A172 (cell line): Measurements from ENCODE around the gene FXR2. TPM values are rescaled to one million over a fixed set of nuclear protein-coding genes. Genes with fewer than 3 reads are reported as not detected.
"Not testable (repeated sequence)": the region's sequence is repeated elsewhere in the genome, so short reads cannot be mapped to it uniquely, and the experiment has no call there.

Source experiments
- DNase-seq: peaks from one replicate; pipeline ENCODE4 v3.0.0-alpha.2; 2015; ENCODE audit warnings: low spot score
- total RNA-seq: library from RNA; depleted of rRNA; stranded (reverse); fragments of >200 nt; shearing (Covaris generic); gene quantifications from 2 replicates; pipeline ENCODE4 v1.2.3, GENCODE V29; 2014; rRNA removed

The FXR2 gene
- 61.1 and 76.5 TPM in 2 replicates for total RNA-seq

DNA sequence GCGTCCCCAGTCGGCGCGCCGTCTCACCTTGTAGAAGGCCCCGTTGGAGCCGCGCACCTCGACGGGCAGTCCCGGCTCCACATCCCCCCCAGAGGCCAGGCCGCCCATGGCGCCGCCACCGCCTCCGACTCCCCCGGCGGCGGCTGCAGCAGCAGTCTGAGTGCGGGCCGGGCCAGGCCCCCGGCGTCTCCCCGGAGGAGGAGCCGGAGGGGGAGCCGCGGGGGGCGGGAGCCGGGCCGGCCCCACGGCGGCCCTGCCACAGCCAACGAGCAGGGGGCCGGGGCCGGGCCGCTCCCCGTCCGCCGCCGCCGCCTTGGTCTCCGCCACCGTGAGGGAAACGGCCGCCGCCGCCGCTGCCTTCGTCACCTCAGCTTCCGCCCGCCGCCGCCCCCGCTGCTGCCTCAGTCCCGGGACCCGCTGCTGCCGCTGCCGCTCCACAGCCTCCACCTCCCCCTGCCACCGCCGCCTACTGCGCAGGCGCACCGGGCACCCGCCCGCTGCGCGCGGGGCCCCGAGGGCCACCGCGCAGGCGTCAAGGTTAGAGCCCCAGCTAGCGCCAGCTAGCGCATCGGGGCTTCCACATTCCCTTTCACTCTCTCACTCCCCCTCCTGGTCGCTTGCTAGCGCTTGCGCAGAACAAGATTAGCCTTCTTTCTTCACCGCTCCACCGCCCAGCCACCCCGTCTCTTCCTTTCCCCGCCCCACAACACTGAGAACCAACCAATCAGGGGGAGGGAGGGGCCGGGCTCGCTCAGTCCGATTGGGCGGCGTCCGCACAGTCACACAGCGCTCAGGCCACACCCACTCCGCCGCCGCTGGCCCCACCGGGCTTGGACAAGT is at the start of gene FXR2:
Gene FXR2 (minus strand): TSS at position 473 of the 840 bp plus-strand sequence. CDS start 365 bp downstream, at position 108.
- DNase-seq: peak; percentile 100

DNA sequence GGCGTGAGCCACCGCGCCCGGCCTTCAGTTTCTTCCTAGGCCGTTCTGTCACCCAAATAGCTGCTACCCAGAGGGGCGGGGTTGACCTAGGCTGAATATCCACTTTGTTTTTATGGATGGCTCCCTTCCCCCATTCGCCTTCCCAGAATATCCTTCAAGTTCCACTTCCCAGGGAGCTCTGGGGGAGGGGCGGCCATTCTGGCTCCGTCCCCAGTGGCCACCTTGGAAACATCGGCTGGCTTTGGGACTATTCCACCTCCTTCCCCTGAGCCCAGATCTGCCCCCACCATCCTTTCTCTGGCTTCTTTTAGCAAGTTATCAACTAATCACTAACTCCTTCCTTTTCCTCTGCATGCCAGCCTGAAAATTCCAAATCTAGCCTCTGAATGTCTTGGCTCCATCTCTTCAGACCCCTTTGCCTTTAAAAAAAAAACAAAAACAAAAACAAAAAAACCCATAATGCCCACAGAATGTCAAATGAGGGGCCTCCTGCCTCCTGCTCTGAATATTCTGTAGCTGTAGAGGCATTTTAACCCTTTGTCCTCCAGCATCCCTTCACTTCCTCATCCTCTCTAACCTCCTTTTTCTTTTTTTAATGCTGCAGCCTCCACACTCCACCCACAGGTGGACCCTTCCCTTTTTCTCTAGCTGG is 42.4 kb upstream of the FXR2 start:
- no peak for DNase-seq

- DNase-seq: no peak
Observed at GRCh38 chr17:7655541-7655840, 40.8 kb upstream of the FXR2 start.

DNA sequence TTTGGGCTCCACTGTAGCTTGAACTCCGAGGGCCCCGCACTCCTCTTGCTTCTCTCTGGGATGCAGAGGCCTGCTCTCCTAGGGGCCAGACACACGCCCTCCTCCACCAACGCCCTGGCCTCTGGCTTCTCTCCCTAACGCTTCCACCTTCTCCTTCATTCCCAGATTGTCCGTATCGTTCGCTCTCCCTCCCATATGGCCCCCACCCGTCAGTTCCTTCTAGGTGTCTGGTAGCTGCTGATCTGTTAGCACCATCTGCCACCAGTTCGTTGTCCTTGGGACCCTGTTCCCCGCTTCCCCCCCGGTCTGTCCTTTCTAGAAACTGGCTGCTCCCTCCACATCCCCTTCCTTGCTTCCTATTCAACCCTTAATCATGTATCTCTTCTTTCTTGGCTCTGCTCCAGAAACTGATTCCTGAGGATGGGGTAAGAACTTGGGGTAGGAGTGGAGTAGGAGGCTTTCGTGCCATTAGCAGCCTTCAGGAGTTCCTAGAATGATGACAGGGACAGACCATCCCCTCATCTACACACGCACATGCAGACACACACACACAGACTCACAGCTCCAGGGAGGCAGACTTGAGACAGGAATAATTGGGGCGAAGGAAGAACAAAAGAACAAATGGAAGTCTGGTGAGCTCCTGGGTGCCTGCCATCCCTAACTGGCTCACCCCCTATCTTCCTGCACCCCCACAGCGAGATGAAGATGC is 40.3 kb upstream of the FXR2 start:
- DNase-seq: no peak

DNA sequence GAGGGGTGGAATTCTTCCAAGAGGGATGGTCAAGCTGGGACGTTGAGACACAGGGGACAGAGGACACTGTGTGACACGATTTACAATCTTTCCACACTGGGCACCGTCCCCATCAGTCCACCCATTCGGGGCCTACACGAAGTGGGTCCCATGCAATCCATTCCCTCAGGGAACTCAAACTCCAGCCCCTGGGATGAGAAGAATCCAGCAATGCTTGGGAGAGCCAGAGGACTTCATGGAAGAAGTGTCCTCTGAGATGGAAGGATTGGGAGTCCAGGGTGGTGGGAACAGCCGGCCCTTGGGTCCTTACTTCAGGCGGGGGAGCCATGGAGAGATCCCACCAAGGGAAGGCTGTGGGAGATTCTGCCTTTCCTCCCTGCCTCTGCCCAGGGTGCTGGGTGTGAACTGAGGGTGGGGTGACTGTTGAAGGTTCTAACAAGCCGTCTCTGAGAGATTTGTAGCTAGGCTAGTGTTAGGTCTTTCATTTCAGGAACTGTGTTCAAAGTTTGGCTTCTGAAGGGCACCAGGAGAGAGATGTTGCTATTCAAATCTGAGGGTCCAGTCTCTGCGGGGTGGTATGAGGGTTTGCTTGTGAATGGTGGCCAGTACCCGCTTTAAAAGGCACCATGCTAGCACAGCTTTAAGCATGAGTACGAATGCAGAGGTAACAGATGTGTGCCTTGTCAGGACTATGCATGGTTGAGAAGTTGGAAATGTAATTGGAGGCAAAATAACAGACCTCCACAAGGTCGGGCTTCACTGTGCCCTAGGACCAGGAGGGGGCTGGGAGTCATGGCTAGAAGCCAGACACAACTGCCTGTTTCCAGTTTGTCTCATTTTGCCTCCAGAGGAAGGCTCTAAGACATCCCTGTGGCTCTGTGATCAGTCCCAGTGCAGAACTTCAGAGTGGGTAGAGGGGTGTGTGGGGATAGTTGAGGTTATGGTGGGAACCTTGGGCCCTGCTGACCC is 38.0 kb upstream of the FXR2 start:
- no peak for DNase-seq

- DNase-seq: no peak
Observed at GRCh38 chr17:7651665-7652387, 37.1 kb upstream of the FXR2 start.

- no peak for DNase-seq
Observed at GRCh38 chr17:7651097-7651664, 36.5 kb upstream of the FXR2 start.

DNA sequence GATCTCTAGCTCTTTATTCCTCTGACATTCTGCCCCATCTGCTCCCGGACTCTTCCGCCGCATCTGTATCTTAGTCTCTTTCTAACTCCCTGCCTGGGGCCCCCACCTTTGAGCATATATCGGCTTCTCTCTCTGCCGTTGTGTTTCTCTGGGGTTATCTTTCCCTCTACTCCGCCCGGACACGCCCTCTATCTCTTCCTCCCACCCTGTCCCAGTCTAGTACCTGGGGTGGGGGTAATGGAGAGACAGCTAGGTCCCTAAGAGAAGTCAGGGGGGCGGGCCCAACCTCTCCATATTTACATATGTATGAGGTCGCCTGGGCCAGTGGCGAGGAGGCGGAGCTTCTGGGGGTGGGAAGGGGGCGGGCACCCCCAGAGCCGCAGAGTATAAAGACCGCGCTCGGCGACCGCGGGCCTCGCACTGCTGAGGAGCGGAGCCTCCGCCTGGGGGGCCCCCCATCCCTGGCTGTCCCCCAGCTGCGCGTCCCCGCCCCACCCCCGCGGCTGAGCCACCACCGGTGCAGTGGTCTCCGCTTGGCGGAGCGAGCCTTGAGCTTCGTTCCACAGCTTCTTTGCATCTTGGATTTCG is 35.9 kb upstream of the FXR2 start, which contains the start of gene ATP1B2:
Gene ATP1B2 (plus strand): TSS at position 418 of the 588 bp plus-strand sequence. CDS start 593 bp downstream, outside the sequence.
- DNase-seq: peak; percentile 51

DNA sequence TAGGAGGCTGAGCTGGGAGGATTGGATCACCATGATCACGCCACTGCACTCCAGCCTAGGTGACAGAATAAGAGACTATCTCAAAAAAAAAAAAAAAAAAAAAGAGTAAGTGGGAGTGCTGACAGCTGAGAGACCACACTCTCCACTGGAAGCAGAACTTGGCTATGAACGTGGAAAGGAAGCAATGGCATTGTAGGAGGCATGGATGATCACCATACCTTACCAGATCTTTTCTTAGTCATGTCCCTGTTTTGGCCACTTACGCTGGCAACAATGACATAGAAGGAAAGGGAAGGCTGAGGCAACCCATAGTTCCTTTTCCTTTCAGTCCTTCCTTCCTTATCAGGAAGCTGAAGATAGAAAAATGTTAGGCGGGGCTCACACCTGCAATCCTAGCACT is 32.3 kb upstream of the FXR2 start:
- DNase-seq: no peak

- DNase-seq: no peak
Observed at GRCh38 chr17:7646457-7646856, 31.8 kb upstream of the FXR2 start.

DNA sequence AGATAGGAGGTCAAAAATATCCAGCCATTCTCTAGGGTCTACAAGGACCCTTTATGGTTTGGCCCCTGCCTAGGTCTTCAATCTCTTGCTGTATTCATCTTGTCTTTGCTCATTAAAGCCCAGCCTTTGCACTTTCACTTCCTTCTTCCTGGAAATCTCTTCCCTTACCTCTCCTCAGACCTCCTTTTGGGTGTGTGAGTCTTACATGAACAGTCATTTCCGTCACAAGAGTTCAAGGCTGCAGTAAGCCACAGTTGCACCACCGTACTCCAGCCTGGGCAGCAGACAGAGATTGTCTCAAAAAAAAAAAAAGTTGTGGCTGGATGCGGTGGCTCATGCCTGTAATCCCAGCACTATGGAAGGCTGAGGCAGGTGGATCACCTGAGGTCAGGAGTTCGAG is 30.1 kb upstream of the FXR2 start:
- no peak for DNase-seq

DNA sequence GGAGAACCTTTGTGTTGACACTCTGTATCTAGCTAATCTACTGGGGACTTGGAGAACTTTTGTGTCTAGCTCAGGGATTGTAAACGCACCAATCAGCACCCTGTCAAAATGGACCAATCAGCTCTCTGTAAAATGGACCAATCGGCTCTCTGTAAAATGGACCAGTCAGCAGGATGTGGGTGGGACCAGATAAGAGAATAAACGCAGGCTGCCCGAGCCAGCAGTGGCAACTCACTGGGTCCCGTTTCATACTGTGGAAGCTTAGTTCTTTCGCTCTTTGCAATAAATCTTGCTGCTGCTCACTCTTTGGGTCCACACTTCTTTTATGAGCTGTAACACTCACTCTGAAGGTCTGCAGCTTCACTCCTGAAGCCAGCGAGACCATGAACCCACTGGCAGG is 26.9 kb upstream of the FXR2 start:
- DNase-seq: not testable (repeated sequence)

DNA sequence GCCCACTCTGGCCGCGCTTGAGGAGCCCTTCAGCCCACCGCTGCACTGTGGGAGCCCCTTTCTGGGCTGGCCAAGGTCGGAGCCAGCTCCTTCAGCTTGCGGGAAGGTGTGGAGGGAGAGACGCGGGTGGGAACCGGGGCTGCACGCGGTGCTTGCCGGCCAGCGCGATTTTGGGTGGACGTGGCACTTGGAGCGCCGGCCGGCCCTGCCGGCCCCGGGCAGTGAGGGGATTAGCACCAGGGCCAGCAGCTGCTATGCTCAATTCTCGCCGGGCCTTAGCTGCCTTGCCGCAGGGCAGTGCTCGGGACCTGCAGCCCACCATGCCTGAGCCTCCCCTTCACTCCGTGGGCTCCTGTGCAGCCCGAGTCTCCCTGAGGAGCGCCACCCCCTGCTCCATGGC is 26.1 kb upstream of the FXR2 start:
- DNase-seq: no peak

- DNase-seq: no peak
Observed at GRCh38 chr17:7636163-7636562, 21.5 kb upstream of the FXR2 start.

DNA sequence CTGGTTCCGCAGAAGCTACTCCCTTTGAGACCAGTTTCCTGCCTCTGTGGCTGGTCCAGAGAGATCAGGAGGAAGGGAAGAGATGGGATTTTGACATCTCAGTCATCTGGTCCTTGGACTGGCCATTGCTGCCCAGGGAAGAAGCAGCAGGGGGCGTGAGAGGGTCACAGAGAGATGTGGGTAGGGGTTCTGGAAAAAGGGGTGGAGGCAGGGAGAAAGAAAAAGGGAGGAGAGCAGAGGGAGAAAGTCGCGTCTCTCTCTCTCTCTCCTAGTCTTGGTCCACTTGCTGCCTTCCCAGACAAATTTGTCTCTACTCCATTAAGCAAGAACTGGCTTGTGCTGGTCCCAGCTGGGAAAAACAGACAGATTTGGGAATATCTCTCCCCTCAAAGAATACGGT is 19.7 kb upstream of the FXR2 start:
- DNase-seq: peak; percentile 26

DNA sequence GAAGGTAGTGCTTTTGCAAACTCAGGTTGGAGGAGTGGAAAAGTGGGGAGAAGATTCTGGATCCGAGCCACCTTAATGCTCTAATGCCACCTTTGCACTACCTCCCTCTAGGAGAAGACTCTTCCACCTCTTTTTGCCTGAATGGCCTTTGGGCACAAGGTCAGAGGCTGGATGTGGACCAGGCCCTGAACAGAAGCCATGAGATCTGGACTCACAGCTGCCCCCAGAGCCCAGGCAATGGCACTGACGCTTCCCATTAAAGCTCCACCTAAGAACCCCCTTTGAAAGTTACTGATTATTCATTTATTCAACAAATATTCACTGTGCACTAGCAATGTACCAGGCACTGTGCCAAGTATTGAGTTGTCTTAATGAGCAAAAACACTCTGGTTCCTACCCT is 18.4 kb upstream of the FXR2 start:
- no peak for DNase-seq

DNA sequence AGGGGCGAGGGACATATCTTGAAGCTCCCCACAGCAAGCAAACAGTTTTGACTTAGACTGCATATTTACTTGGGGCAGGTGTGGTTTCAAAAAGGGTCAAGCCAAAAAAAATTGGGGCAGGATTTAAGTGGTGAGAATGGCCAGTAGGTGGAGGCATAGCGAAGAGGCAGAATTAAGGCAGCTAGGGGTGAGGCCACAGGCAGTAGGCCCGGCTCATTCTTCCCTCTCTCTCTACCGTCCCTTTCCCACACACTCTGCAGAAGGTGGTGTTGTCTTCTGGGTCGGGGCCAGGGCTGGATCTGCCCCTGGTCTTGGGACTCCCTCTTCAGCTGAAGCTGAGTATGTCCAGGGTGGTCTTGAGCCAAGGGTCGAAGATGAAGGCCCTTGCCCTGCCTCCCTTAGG is 17.8 kb upstream of the FXR2 start:
- DNase-seq: peak; percentile 59

GRCh38 chr17:7631398-7632380 is 17.0 kb upstream of the FXR2 start:
- DNase-seq: no peak
